ENCODE measurements around the gene CCDC66. TPM values are rescaled to one million over a fixed set of nuclear protein-coding genes. Genes with fewer than 3 reads are reported as not detected.

The CCDC66 gene
- total and polyA plus RNA-seq, 9 of the 15 experiments (the other 6 are each of a cell fraction or from before 2014, with no cell fraction given): 21.5 to 46.5 (median 29.6) TPM

GRCh38 chr3:56556908-56557830, at the start of gene CCDC66 (continued):
- TF ChIP-seq THAP12 (CRISPR knock-in tag; IDR thresholded peaks at IDR 0.05): peak; percentile 30; the same call in 1 of the 2 replicates
- 0 out of 4 replicates have a peak, but pooled peaks have one; percentile 14 to 39 for TF ChIP-seq NRF1 (conservative IDR thresholded peaks at IDR 0.05 in 1 of 2, IDR thresholded peaks at IDR 0.05 in 1 of 2)
- TF ChIP-seq CBX3 (IDR thresholded peaks at IDR 0.05; ENCODE audit: borderline replicate concordance in 1 of 2, low read length in 2 of 2): peak in 1 of 2 experiments; percentile 44; a peak in 1 of 3 replicates
- TF ChIP-seq, protein P1, sequence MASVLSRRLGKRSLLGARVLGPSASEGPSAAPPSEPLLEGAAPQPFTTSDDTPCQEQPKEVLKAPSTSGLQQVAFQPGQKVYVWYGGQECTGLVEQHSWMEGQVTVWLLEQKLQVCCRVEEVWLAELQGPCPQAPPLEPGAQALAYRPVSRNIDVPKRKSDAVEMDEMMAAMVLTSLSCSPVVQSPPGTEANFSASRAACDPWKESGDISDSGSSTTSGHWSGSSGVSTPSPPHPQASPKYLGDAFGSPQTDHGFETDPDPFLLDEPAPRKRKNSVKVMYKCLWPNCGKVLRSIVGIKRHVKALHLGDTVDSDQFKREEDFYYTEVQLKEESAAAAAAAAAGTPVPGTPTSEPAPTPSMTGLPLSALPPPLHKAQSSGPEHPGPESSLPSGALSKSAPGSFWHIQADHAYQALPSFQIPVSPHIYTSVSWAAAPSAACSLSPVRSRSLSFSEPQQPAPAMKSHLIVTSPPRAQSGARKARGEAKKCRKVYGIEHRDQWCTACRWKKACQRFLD (CRISPR knock-in tag; IDR thresholded peaks at IDR 0.05): no peak
- TF ChIP-seq HMG20B (CRISPR knock-in tag; IDR thresholded peaks at IDR 0.05): no peak
- no peak for TF ChIP-seq HMGN3 (IDR thresholded peaks at IDR 0.05; ENCODE audit: borderline replicate concordance, extremely low read depth, insufficient read length, low read depth, low read length)
- TF ChIP-seq PPARD (CRISPR knock-in tag; IDR thresholded peaks at IDR 0.05): no peak
- TF ChIP-seq C11orf30 (IDR thresholded peaks at IDR 0.05; ENCODE audit: low read depth): peak; percentile 29; the same call in 1 of the 2 replicates
- TF ChIP-seq, protein P2, sequence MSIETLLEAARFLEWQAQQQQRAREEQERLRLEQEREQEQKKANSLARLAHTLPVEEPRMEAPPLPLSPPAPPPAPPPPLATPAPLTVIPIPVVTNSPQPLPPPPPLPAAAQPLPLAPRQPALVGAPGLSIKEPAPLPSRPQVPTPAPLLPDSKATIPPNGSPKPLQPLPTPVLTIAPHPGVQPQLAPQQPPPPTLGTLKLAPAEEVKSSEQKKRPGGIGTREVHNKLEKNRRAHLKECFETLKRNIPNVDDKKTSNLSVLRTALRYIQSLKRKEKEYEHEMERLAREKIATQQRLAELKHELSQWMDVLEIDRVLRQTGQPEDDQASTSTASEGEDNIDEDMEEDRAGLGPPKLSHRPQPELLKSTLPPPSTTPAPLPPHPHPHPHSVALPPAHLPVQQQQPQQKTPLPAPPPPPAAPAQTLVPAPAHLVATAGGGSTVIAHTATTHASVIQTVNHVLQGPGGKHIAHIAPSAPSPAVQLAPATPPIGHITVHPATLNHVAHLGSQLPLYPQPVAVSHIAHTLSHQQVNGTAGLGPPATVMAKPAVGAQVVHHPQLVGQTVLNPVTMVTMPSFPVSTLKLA (conservative IDR thresholded peaks at IDR 0.05): peak in 1 of 2 experiments; percentile 61; a peak in 3 of 4 replicates
- peak; percentile 64; the same call in 1 of the 2 replicates for TF ChIP-seq RNF2 (IDR thresholded peaks at IDR 0.05)
- peak; percentile 74 for TF ChIP-seq CHD2 (IDR thresholded peaks at IDR 0.05; ENCODE audit: low read depth, low read length)
- peak in 1 of 2 experiments; percentile 64; a peak in 1 of 4 replicates for TF ChIP-seq HDAC1 (IDR thresholded peaks at IDR 0.05)
- TF ChIP-seq POLR2AphosphoS5 (IDR thresholded peaks at IDR 0.05; ENCODE audit: control insufficient read depth, insufficient read depth, low read depth, low read length): peak; percentile 80; the same call in 1 of the 2 replicates
- peak; percentile 73 for TF ChIP-seq NKRF (IDR thresholded peaks at IDR 0.05; ENCODE audit: borderline replicate concordance)

All from K562 (cell line).